ENCODE results near the gene DSG3.
"Not testable (repeated sequence)": the region's sequence is repeated elsewhere in the genome, so short reads cannot be mapped to it uniquely, and the experiment has no call there.

- TF ChIP-seq, protein P1, sequence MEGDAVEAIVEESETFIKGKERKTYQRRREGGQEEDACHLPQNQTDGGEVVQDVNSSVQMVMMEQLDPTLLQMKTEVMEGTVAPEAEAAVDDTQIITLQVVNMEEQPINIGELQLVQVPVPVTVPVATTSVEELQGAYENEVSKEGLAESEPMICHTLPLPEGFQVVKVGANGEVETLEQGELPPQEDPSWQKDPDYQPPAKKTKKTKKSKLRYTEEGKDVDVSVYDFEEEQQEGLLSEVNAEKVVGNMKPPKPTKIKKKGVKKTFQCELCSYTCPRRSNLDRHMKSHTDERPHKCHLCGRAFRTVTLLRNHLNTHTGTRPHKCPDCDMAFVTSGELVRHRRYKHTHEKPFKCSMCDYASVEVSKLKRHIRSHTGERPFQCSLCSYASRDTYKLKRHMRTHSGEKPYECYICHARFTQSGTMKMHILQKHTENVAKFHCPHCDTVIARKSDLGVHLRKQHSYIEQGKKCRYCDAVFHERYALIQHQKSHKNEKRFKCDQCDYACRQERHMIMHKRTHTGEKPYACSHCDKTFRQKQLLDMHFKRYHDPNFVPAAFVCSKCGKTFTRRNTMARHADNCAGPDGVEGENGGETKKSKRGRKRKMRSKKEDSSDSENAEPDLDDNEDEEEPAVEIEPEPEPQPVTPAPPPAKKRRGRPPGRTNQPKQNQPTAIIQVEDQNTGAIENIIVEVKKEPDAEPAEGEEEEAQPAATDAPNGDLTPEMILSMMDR (IDR thresholded peaks at IDR 0.05), result not testable (repeated sequence)
- not testable (repeated sequence) for TF ChIP-seq POLR2A (IDR thresholded peaks at IDR 0.05)
These were observed 47.2 kb downstream of the DSG3 start for GRCh38 chr18:31494705-31495244.
